ENCODE results near the gene UCN.
"Not testable (repeated sequence)": the region's sequence is repeated elsewhere in the genome, so short reads cannot be mapped to it uniquely, and the experiment has no call there.

Gene UCN

GRCh38 chr2:27353762-27354596, 45.7 kb upstream of the UCN start:
- Histone ChIP-seq H3K79me2 (ENCODE audit: low read length) (peaks cover 92% of the 10 kb centered on the region), H3K4me3 (ENCODE audit: low read length) (no peak overlapping the region), H3K4me2 (ENCODE audit: low read length) (no peak overlapping the region), H4K20me1 (ENCODE audit: insufficient read depth, low read length) (peaks cover 10% of the 10 kb centered on the region; the same call in 1 of the 2 replicates), H3K4me1 (ENCODE audit: low read length) (peaks cover 16% of the 10 kb centered on the region), H3K9me3 (ENCODE audit: insufficient read depth, low read length) (no peaks in the 10 kb centered on the region), H2AFZ (ENCODE audit: low read depth, low read length) (no peak overlapping the region), H3K9ac (ENCODE audit: low read length) (no peak overlapping the region), H3K27ac (ENCODE audit: low read length) (no peak overlapping the region), H3K27me3 (ENCODE audit: low read depth, low read length) (no peaks in the 10 kb centered on the region), H3K36me3 (replicated peaks; ENCODE audit: low read depth, low read length) (peaks cover 15% of the 10 kb centered on the region)
- TF ChIP-seq CTCF (IDR thresholded peaks at IDR 0.05; ENCODE audit: low read depth, low read length) (no peak), EZH2phosphoT487 (IDR thresholded peaks at IDR 0.05; ENCODE audit: low read depth) (no peak)

GRCh38 chr2:27353386-27353761, 45.1 kb upstream of the UCN start:
- H3K9ac ChIP-seq (ENCODE audit: low read length); H3K27ac ChIP-seq (ENCODE audit: low read length); H3K4me3 ChIP-seq (ENCODE audit: low read length); H3K4me2 ChIP-seq (ENCODE audit: low read length); H2AFZ ChIP-seq (ENCODE audit: low read depth, low read length); H3K9me3 ChIP-seq (ENCODE audit: insufficient read depth, low read length); H3K27me3 ChIP-seq (ENCODE audit: low read depth, low read length): not testable (repeated sequence)
- H3K36me3 ChIP-seq (replicated peaks; ENCODE audit: low read depth, low read length): peaks cover 12% of the 10 kb centered on the region
- peaks cover 10% of the 10 kb centered on the region; the same call in 1 of the 2 replicates for H4K20me1 ChIP-seq (ENCODE audit: insufficient read depth, low read length)
- peaks cover 91% of the 10 kb centered on the region for H3K79me2 ChIP-seq (ENCODE audit: low read length)
- H3K4me1 ChIP-seq (ENCODE audit: low read length): peaks cover 15% of the 10 kb centered on the region

- Histone ChIP-seq H3K79me2 (ENCODE audit: low read length) (peaks cover 91% of the 10 kb centered on the region), H3K4me3 (ENCODE audit: low read length) (no peak overlapping the region), H3K4me1 (ENCODE audit: low read length) (peaks cover 8% of the 10 kb centered on the region; the same call in 1 of the 2 replicates), H3K27ac (ENCODE audit: low read length) (no peak overlapping the region), H3K4me2 (ENCODE audit: low read length) (no peak overlapping the region), H3K9ac (ENCODE audit: low read length) (no peak overlapping the region), H2AFZ (ENCODE audit: low read depth, low read length) (no peak overlapping the region), H4K20me1 (ENCODE audit: insufficient read depth, low read length) (peaks cover 17% of the 10 kb centered on the region; the same call in 1 of the 2 replicates), H3K9me3 (ENCODE audit: insufficient read depth, low read length) (no peaks in the 10 kb centered on the region), H3K36me3 (replicated peaks; ENCODE audit: low read depth, low read length) (peaks cover 11% of the 10 kb centered on the region), H3K27me3 (ENCODE audit: low read depth, low read length) (no peaks in the 10 kb centered on the region)
- no peak for TF ChIP-seq CTCF (IDR thresholded peaks at IDR 0.05; ENCODE audit: low read depth, low read length)
- no peak for TF ChIP-seq EZH2phosphoT487 (IDR thresholded peaks at IDR 0.05; ENCODE audit: low read depth)
Measured at GRCh38 chr2:27351802-27352598, 43.8 kb upstream of the UCN start.

GRCh38 chr2:27350106-27350693, 42.0 kb upstream of the UCN start:
- Histone ChIP-seq H3K36me3 (replicated peaks; ENCODE audit: low read depth, low read length) (peaks cover 11% of the 10 kb centered on the region), H3K27me3 (ENCODE audit: low read depth, low read length) (no peaks in the 10 kb centered on the region), H3K4me2 (ENCODE audit: low read length) (no peak overlapping the region), H3K9me3 (ENCODE audit: insufficient read depth, low read length) (no peaks in the 10 kb centered on the region), H2AFZ (ENCODE audit: low read depth, low read length) (no peak overlapping the region), H3K4me3 (ENCODE audit: low read length) (no peak overlapping the region), H3K27ac (ENCODE audit: low read length) (no peak overlapping the region), H3K4me1 (ENCODE audit: low read length) (peaks cover 3% of the 10 kb centered on the region; the same call in 1 of the 2 replicates), H3K9ac (ENCODE audit: low read length) (no peak overlapping the region), H3K79me2 (ENCODE audit: low read length) (peaks cover 93% of the 10 kb centered on the region), H4K20me1 (ENCODE audit: insufficient read depth, low read length) (peaks cover 20% of the 10 kb centered on the region; the same call in 1 of the 2 replicates)
- no peak for TF ChIP-seq EZH2phosphoT487 (IDR thresholded peaks at IDR 0.05; ENCODE audit: low read depth)
